ENCODE measurements around the gene SPECC1. TPM values are rescaled to one million over a fixed set of nuclear protein-coding genes. Genes with fewer than 3 reads are reported as not detected.
"Not testable (repeated sequence)": the region's sequence is repeated elsewhere in the genome, so short reads cannot be mapped to it uniquely, and the experiment has no call there.

The SPECC1 gene
- total RNA-seq, 1 donor from 2014 or later: 93.1 TPM

DNA sequence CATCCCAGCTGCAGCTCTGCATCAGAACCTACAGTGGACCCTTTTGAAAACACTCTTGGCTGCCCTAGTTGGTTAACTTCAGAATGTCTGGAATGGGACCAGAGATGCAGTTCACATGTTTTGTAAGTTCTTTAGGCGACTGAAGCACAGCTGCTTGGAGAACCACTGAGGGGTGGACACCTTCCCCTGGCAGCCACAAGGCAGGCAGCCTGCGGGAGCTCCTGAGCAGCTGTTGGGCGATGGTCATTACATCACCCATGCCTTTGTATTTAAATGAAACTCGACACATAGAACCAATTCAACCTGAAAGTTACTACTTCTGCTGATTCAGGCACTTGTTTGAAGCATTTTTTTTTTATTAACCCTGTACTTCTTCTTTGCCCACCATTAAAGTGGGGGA lies 306.7 kb downstream of the SPECC1 start:
- H3F3A ChIP-seq (ENCODE audit: low read depth): no peaks in the 10 kb centered on the region
- no peaks in the 10 kb centered on the region for H4K20me1 ChIP-seq (ENCODE audit: low read depth)
- H3K4me2 ChIP-seq: no peak overlapping the region
- no peak overlapping the region for H3K4me3 Mint-ChIP-seq
- no peaks in the 10 kb centered on the region for H3K27me3 Mint-ChIP-seq (ENCODE audit: insufficient read depth, low read depth)
- H3K9ac ChIP-seq: no peak overlapping the region
- no peaks in the 10 kb centered on the region for H3K36me3 Mint-ChIP-seq
- no peaks in the 10 kb centered on the region for H3K27me3 ChIP-seq
- DNase-seq (ENCODE audit: low spot score): no peak
- no peak overlapping the region for H3K27ac ChIP-seq
- H3K4me1 ChIP-seq: no peaks in the 10 kb centered on the region
- H3K36me3 ChIP-seq: no peaks in the 10 kb centered on the region
- no peaks in the 10 kb centered on the region for H3K79me2 ChIP-seq (ENCODE audit: low read depth)
- TF ChIP-seq EZH2 (IDR thresholded peaks at IDR 0.05) (no peak), EZH2phosphoT487 (IDR thresholded peaks at IDR 0.05) (no peak), CTCF (IDR thresholded peaks at IDR 0.05) (no peak)
- H2AFZ ChIP-seq (replicated peaks): no peak overlapping the region
- H3K4me3 ChIP-seq: no peak overlapping the region
- H3K4me1 Mint-ChIP-seq: peaks cover 12% of the 10 kb centered on the region
- no peaks in the 10 kb centered on the region for H3K9me3 Mint-ChIP-seq
- no peak overlapping the region for H3K27ac Mint-ChIP-seq
- H3K9me3 ChIP-seq (ENCODE audit: low read depth): no peaks in the 10 kb centered on the region

GRCh38 chr17:20320535-20321229 lies 311.5 kb downstream of the SPECC1 start:
- H3K4me1 ChIP-seq; H3K9me3 ChIP-seq (ENCODE audit: low read depth); H3K4me3 Mint-ChIP-seq; H3K27ac ChIP-seq; H3K9ac ChIP-seq; H3K27me3 ChIP-seq; H4K20me1 ChIP-seq (ENCODE audit: low read depth); H3K27ac Mint-ChIP-seq; H3K36me3 ChIP-seq; H3K9me3 Mint-ChIP-seq; H3K27me3 Mint-ChIP-seq (ENCODE audit: insufficient read depth, low read depth); H3K36me3 Mint-ChIP-seq; H3K4me1 Mint-ChIP-seq; H3F3A ChIP-seq (ENCODE audit: low read depth); H3K79me2 ChIP-seq (ENCODE audit: low read depth): not testable (repeated sequence)
- Histone ChIP-seq H3K4me3 (peak overlapping the region; percentile 43), H3K4me2 (peak overlapping the region; percentile 83), H2AFZ (replicated peaks) (peak overlapping the region; percentile 83)
- peak; percentile 86 for DNase-seq (ENCODE audit: low spot score)
- peak; percentile 99 for TF ChIP-seq CTCF (IDR thresholded peaks at IDR 0.05)

- H2AFZ ChIP-seq (replicated peaks); DNase-seq (ENCODE audit: low spot score); H3K36me3 Mint-ChIP-seq; H3K4me3 ChIP-seq; H3K27me3 ChIP-seq; H3K27me3 Mint-ChIP-seq (ENCODE audit: insufficient read depth, low read depth); H3K4me1 ChIP-seq; H4K20me1 ChIP-seq (ENCODE audit: low read depth); H3F3A ChIP-seq (ENCODE audit: low read depth); H3K9ac ChIP-seq; H3K4me2 ChIP-seq; H3K27ac ChIP-seq; H3K36me3 ChIP-seq; H3K4me1 Mint-ChIP-seq; H3K9me3 ChIP-seq (ENCODE audit: low read depth); H3K79me2 ChIP-seq (ENCODE audit: low read depth); H3K9me3 Mint-ChIP-seq; H3K4me3 Mint-ChIP-seq: not testable (repeated sequence)
- H3K27ac Mint-ChIP-seq: peak overlapping the region; percentile 17
Observed at GRCh38 chr17:20321357-20321756, 312.2 kb downstream of the SPECC1 start.

GRCh38 chr17:20327739-20328138 lies 318.6 kb downstream of the SPECC1 start:
- H3K79me2 ChIP-seq (ENCODE audit: low read depth); H2AFZ ChIP-seq (replicated peaks); H3K36me3 Mint-ChIP-seq; H3K4me3 ChIP-seq; H3K4me1 ChIP-seq; H3K27me3 Mint-ChIP-seq (ENCODE audit: insufficient read depth, low read depth); H3K27me3 ChIP-seq; H3K27ac ChIP-seq; H3K4me3 Mint-ChIP-seq; H4K20me1 ChIP-seq (ENCODE audit: low read depth); H3K9me3 ChIP-seq (ENCODE audit: low read depth); H3K4me1 Mint-ChIP-seq; H3K36me3 ChIP-seq; H3K9ac ChIP-seq; H3K27ac Mint-ChIP-seq; H3K4me2 ChIP-seq; H3K9me3 Mint-ChIP-seq; DNase-seq (ENCODE audit: low spot score); H3F3A ChIP-seq (ENCODE audit: low read depth): not testable (repeated sequence)

DNA sequence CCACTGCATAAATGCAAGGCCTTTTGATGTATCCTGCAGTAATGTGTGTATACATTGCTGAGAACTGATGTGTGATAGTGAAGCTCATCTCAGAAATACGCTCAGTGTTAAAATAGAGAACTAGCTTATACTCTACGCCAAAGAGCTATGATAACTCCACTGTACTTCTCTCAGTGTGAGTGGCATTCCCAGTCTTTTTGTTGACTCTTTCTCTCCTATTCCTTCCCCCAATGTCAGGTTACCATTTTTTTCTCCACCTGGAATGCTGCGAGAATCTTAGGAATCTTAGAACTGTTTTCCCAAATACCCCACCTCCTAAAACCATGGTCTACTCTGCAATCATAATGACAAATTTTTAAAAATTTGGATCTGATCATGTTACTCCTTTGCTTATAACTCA lies 342.2 kb downstream of the SPECC1 start:
- H3K27me3 Mint-ChIP-seq (ENCODE audit: insufficient read depth, low read depth); DNase-seq (ENCODE audit: low spot score); H4K20me1 ChIP-seq (ENCODE audit: low read depth); H3K27me3 ChIP-seq; H3K36me3 Mint-ChIP-seq; H3K27ac ChIP-seq; H2AFZ ChIP-seq (replicated peaks); H3K79me2 ChIP-seq (ENCODE audit: low read depth); H3K4me3 Mint-ChIP-seq; H3F3A ChIP-seq (ENCODE audit: low read depth); H3K9ac ChIP-seq; H3K9me3 Mint-ChIP-seq; H3K27ac Mint-ChIP-seq; H3K4me2 ChIP-seq; H3K4me1 Mint-ChIP-seq; H3K4me3 ChIP-seq; H3K36me3 ChIP-seq; H3K9me3 ChIP-seq (ENCODE audit: low read depth); H3K4me1 ChIP-seq: not testable (repeated sequence)

DNA sequence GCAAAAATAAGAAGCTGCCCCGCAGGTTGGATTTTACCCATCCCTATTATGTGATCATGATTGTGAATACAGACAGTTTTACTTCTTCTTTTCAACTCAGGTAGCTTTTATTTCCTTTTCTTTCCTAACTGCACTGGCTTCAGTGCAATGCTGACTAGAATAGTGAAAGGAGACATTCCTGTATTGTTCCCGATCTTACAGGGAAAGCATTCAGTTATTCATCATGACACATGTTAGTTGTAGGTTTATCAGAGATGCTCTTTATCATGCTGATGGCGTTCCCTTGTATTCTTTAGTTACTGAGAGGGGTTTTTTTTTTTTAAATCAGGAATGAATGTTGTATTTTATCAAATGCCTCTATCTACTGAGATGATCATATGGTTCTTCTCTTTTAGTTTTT lies 343.4 kb downstream of the SPECC1 start:
- not testable (repeated sequence) for H3K9me3 ChIP-seq (ENCODE audit: low read depth); H3K27me3 Mint-ChIP-seq (ENCODE audit: insufficient read depth, low read depth); H3K4me1 ChIP-seq; H3K4me3 ChIP-seq; H3K4me2 ChIP-seq; H3K9ac ChIP-seq; H4K20me1 ChIP-seq (ENCODE audit: low read depth); H3K36me3 Mint-ChIP-seq; H3K27ac ChIP-seq; H3K27me3 ChIP-seq; H3K4me1 Mint-ChIP-seq; H2AFZ ChIP-seq (replicated peaks); H3K79me2 ChIP-seq (ENCODE audit: low read depth); DNase-seq (ENCODE audit: low spot score); H3K36me3 ChIP-seq; H3K9me3 Mint-ChIP-seq; H3F3A ChIP-seq (ENCODE audit: low read depth); H3K4me3 Mint-ChIP-seq; H3K27ac Mint-ChIP-seq

GRCh38 chr17:20363846-20364245 lies 354.7 kb downstream of the SPECC1 start:
- H3K27me3 Mint-ChIP-seq (ENCODE audit: insufficient read depth, low read depth); H3K27ac ChIP-seq; DNase-seq (ENCODE audit: low spot score); H3K9me3 Mint-ChIP-seq; H3K27me3 ChIP-seq; H4K20me1 ChIP-seq (ENCODE audit: low read depth); H3K4me2 ChIP-seq; H3K4me3 ChIP-seq; H3K4me1 ChIP-seq; H3K4me3 Mint-ChIP-seq; H3K36me3 ChIP-seq; H3K9me3 ChIP-seq (ENCODE audit: low read depth); H3K36me3 Mint-ChIP-seq; H3K79me2 ChIP-seq (ENCODE audit: low read depth); H3K4me1 Mint-ChIP-seq; H3K9ac ChIP-seq; H3F3A ChIP-seq (ENCODE audit: low read depth); H2AFZ ChIP-seq (replicated peaks); H3K27ac Mint-ChIP-seq: not testable (repeated sequence)
